Endothelial cell of umbilical vein (primary cell): ENCODE data around the gene MAMDC4. TPM values are rescaled to one million over a fixed set of nuclear protein-coding genes. Genes with fewer than 3 reads are reported as not detected.

Experiments
- BruUV-seq: library from RNA; stranded (reverse); fragments of 400-500 nt; replicated peaks from 2 replicates; lab custom pipeline; 2021; lab: Mats Ljungman, UMichigan
- CTCF ChIA-PET: fragments of 300-600, 350-600 bp; sonication (Branson Sonifier 250); formaldehyde crosslinking; loops from one replicate; lab custom pipeline; 2021; ENCODE audit warnings: antibody characterized with exemption, inconsistent platforms; lab: Charles Lee
- POLR2A ChIA-PET: fragments of 300-600, 350-600 bp; sonication (Branson Sonifier 250); formaldehyde crosslinking; loops from one replicate; lab custom pipeline; 2021; ENCODE audit warnings: antibody characterized with exemption, inconsistent platforms; lab: Charles Lee
- DNase-seq: peaks from one replicate; pipeline ENCODE4 v3.0.0-alpha.2; 2011; ENCODE audit warnings: low read depth, low spot score
- FAIRE-seq: peaks from 2 replicates; lab custom pipeline; 2011; peaks lifted over from hg19 to GRCh38; lab: Jason Lieb, UNC
- H2AFZ ChIP-seq: 2 replicates; pipeline ENCODE4 v1.6.0; 2012; ENCODE audit warnings: low read depth, low read length, control low read depth, inconsistent platforms
- H3K27ac ChIP-seq: 2 replicates; pipeline ENCODE4 v1.5.1; 2011; ENCODE audit warnings: low read depth, mild to moderate bottlenecking, control low read depth, low read length, moderate library complexity; ENCODE audit not compliant: insufficient read depth
- H3K27me3 ChIP-seq, 2 experiments: 2 replicates each; pipeline versions ENCODE4 v1.6.0 to v1.6.1; 2011; ENCODE audit warnings: low read length in 2 of 2, mixed read lengths in 1 of 2; ENCODE audit not compliant: control insufficient read depth in 2 of 2, insufficient read depth in 2 of 2
- H3K36me3 ChIP-seq, 2 experiments: 2 replicates in 1 of 2; 3 replicates in 1 of 2; pipeline ENCODE4 v1.5.1; 2011; ENCODE audit warnings: low read length in 2 of 2, mild to moderate bottlenecking in 1 of 2, moderate library complexity in 1 of 2; ENCODE audit not compliant: control insufficient read depth in 2 of 2, insufficient read depth in 2 of 2; ENCODE audit errors: extremely low read depth in 1 of 2
- H3K4me1 ChIP-seq: 3 replicates; pipeline ENCODE4 v1.5.1; 2011; ENCODE audit warnings: mild to moderate bottlenecking, low read length; ENCODE audit not compliant: control insufficient read depth, insufficient read depth; ENCODE audit errors: extremely low read depth
- H3K4me2 ChIP-seq: 2 replicates; pipeline ENCODE4 v1.6.1; 2011; ENCODE audit warnings: low read length, control low read depth, mixed read lengths; ENCODE audit not compliant: insufficient read depth
- H3K4me3 ChIP-seq, 3 experiments: fragments of 200-600 bp in 1 of 3; sonication (generic), shearing (Covaris generic) in 1 of 3; replicated peaks in 1 of 3; 2 replicates each; pipeline ENCODE4 v1.5.1; 2011 to 2016; ENCODE audit warnings: control low read depth in 3 of 3, low read length in 3 of 3, mild to moderate bottlenecking in 2 of 3, inconsistent platforms in 1 of 3, low read depth in 1 of 3, moderate library complexity in 1 of 3; ENCODE audit not compliant: insufficient read depth in 1 of 3
- H3K79me2 ChIP-seq: 2 replicates; pipeline ENCODE4 v1.6.0; 2012; ENCODE audit warnings: low read length, inconsistent platforms; ENCODE audit not compliant: control insufficient read depth, insufficient read depth
- H3K9ac ChIP-seq: replicated peaks from 2 replicates; pipeline ENCODE3; 2011; ENCODE audit warnings: low read length, control low read depth; ENCODE audit not compliant: insufficient read depth; ENCODE audit errors: extremely low read depth
- H3K9me1 ChIP-seq: replicated peaks from 3 replicates; pipeline ENCODE4 v1.6.0; 2011; ENCODE audit warnings: mild to moderate bottlenecking, low read length; ENCODE audit not compliant: control insufficient read depth, insufficient read depth; ENCODE audit errors: extremely low read depth
- H3K9me3 ChIP-seq: replicated peaks from 2 replicates; pipeline ENCODE4 v1.5.1; 2012; ENCODE audit warnings: low read length, inconsistent platforms; ENCODE audit not compliant: control insufficient read depth, insufficient read depth
- H4K20me1 ChIP-seq: replicated peaks from 2 replicates; pipeline ENCODE3; 2011; ENCODE audit warnings: mild to moderate bottlenecking, low read length; ENCODE audit not compliant: control insufficient read depth, insufficient read depth; ENCODE audit errors: extremely low read depth
- EZH2 ChIP-seq: IDR thresholded peaks from 2 replicates; pipeline ENCODE4 v1.6.1; 2012; ENCODE audit warnings: borderline replicate concordance, low read depth, mild to moderate bottlenecking, moderate library complexity, low read length, inconsistent platforms; ENCODE audit not compliant: severe bottlenecking
- FOS ChIP-seq: IDR thresholded peaks from 2 replicates; pipeline ENCODE4 v1.6.1; 2011; ENCODE audit warnings: mild to moderate bottlenecking, low read length, moderate library complexity, borderline replicate concordance; ENCODE audit not compliant: insufficient read depth
- GATA2 ChIP-seq: IDR thresholded peaks from 2 replicates; pipeline ENCODE4 v1.7.0; 2011; ENCODE audit warnings: low read depth, mild to moderate bottlenecking, moderate library complexity, mixed read lengths, low read length; ENCODE audit not compliant: insufficient read length, insufficient read depth
- JUN ChIP-seq: IDR thresholded peaks from 2 replicates; pipeline ENCODE4 v1.6.1; 2011; ENCODE audit warnings: borderline replicate concordance, low read depth; ENCODE audit not compliant: insufficient read length, insufficient read depth
- MYC ChIP-seq: IDR thresholded peaks from one replicate; pipeline ENCODE4 v1.6.1; 2011; ENCODE audit warnings: mild to moderate bottlenecking, low read depth, low read length
- POLR2A ChIP-seq: IDR thresholded peaks from 2 replicates; pipeline ENCODE4 v1.6.1; 2012; ENCODE audit warnings: low read depth, mild to moderate bottlenecking, control low read depth, low read length
- POLR2AphosphoS5 ChIP-seq: IDR thresholded peaks from 2 replicates; pipeline ENCODE4 v1.6.1; 2012; ENCODE audit warnings: low read depth, mild to moderate bottlenecking, control low read depth, low read length, moderate library complexity; ENCODE audit not compliant: insufficient read depth
- dilution Hi-C: fragments of 300-500 bp; cut with MboI; formaldehyde crosslinking; loops from one replicate; pipeline ENCODE4 v1.15.0; 2019; ENCODE audit warnings: low sequenced_read_pairs; ENCODE audit not compliant: extremely low pct_ligation_motif_present
- intact Hi-C: fragments of 100-400 bp; cut with micrococcal nuclease; formaldehyde crosslinking; loops from one replicate; pipeline ENCODE4 v1.10.0; 2022
- polyA plus RNA-seq, 4 experiments: library from polyadenylated mRNA; depleted of rRNA in 3 of 4; stranded (reverse) in 3 of 4; unstranded in 1 of 4; fragments of >200 nt; gene quantifications; 2 replicates each; pipeline versions ENCODE4 v1.2.1 to v1.2.3, GENCODE V29; 2011 to 2012; ENCODE audit warnings: missing spikeins in 1 of 4
- total RNA-seq: library from RNA; stranded (reverse); gene quantifications from 2 replicates; pipeline ENCODE4 v1.2.3, GENCODE V29; 2021
- TF ChIP-seq, protein P1 (sequence below): IDR thresholded peaks from 2 replicates; pipeline ENCODE4 v1.6.1; 2011; ENCODE audit not compliant: insufficient read depth, insufficient read length
- TF ChIP-seq, protein P2 (sequence below), 2 donors: IDR thresholded peaks; 1 replicate in 1 of 2; 2 replicates in 1 of 2; pipeline ENCODE4 v1.5.1; 2011; ENCODE audit warnings: low read length in 2 of 2, mild to moderate bottlenecking in 2 of 2, moderate library complexity in 2 of 2, control low read depth in 1 of 2, inconsistent platforms in 1 of 2, low read depth in 1 of 2; ENCODE audit not compliant: insufficient read depth in 1 of 2; ENCODE audit errors: extremely low read depth in 1 of 2

The MAMDC4 gene
- total and polyA plus RNA-seq, 2 donors (not counting 3 experiments of a cell fraction or from before 2014, with no cell fraction given): 3.6 to 7.2 TPM

DNA sequence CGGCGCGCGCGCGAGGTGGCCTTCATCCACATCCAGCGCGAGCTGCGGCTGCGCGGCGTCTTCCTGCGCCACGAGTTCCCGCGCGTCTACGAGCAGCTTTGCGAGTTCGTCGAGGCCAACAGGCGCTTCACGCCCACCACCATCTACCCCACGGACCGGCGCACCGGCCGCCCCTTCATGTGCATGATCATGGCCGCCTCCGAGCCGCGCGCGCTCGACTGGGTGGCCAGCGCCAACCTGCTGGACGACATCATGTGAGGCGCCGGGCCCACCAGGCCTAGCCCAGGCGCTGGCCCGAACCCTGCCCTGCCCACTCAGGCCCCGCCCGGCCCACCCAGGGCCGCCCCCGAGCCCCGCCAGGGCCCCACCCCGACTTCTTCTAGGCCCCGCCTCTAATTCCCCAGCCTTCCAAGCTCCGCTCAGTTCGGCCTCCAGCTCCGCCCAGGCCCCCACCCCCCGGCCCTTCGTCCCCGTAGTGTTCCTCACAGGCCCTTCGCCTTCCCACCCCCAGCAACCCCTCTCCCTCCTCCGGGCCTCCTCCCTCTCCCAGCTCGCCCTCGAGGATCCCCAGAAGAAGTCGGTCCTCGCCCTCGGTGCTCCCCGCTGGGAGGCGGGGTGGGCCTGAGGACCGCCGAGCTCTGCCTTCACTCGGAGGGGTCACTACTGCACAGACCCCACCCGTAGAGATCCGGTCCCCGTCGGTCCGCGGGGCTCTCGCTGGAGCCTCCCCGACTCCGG lies 4.9 kb upstream of the MAMDC4 start:
- Histone ChIP-seq H4K20me1 (no peaks in the 10 kb centered on the region), H3K4me3 (peak overlapping the region in 2 of 3 experiments; percentile 45 to 90), H3K27me3 (peaks cover 10 to 28% of the 10 kb centered on the region in 2 experiments), H2AFZ (no peak overlapping the region), H3K4me2 (no peak overlapping the region), H3K27ac (no peak overlapping the region), H3K9ac (no peak overlapping the region), H3K36me3 (no peaks in the 10 kb centered on the region), H3K9me1 (no peaks in the 10 kb centered on the region), H3K4me1 (peaks cover 10% of the 10 kb centered on the region), H3K9me3 (no peaks in the 10 kb centered on the region), H3K79me2 (no peaks in the 10 kb centered on the region)
- DNase-seq (peak; percentile 54), FAIRE-seq (peak; percentile 26)
- ChIA-PET POLR2A (no interaction called here), CTCF (interaction anchor here (0.6 to 2.0 kb wide), 9 partner anchors 34 to 244 kb away, joined by 3 to 7 read pairs (median 3); no protein-coding TSS in a partner anchor)
- TF ChIP-seq, protein P1, sequence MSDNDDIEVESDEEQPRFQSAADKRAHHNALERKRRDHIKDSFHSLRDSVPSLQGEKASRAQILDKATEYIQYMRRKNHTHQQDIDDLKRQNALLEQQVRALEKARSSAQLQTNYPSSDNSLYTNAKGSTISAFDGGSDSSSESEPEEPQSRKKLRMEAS: no peak
- TF ChIP-seq JUN (no peak), EZH2 (no peak), POLR2AphosphoS5 (no peak), MYC (no peak), POLR2A (no peak), GATA2 (no peak), FOS (no peak)
- TF ChIP-seq, protein P2, sequence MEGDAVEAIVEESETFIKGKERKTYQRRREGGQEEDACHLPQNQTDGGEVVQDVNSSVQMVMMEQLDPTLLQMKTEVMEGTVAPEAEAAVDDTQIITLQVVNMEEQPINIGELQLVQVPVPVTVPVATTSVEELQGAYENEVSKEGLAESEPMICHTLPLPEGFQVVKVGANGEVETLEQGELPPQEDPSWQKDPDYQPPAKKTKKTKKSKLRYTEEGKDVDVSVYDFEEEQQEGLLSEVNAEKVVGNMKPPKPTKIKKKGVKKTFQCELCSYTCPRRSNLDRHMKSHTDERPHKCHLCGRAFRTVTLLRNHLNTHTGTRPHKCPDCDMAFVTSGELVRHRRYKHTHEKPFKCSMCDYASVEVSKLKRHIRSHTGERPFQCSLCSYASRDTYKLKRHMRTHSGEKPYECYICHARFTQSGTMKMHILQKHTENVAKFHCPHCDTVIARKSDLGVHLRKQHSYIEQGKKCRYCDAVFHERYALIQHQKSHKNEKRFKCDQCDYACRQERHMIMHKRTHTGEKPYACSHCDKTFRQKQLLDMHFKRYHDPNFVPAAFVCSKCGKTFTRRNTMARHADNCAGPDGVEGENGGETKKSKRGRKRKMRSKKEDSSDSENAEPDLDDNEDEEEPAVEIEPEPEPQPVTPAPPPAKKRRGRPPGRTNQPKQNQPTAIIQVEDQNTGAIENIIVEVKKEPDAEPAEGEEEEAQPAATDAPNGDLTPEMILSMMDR (IDR thresholded peaks at IDR 0.05; ENCODE audit: extremely low read depth in 1 of 2, insufficient read depth in 1 of 2, low read depth in 1 of 2, low read length in 2 of 2): no peak
- no TSS peak for BruUV-seq
- dilution Hi-C loops: no loop called here
- intact Hi-C loops: loop anchor here (5.0 kb wide), 1 partner anchor 55 kb away; the partner anchor contains the start of gene TMEM141
